Cardiac muscle cell (in vitro differentiated cells and primary cell): ENCODE data around the gene ZNF615. TPM values are rescaled to one million over a fixed set of nuclear protein-coding genes. Genes with fewer than 3 reads are reported as not detected.
"Not testable (repeated sequence)": the region's sequence is repeated elsewhere in the genome, so short reads cannot be mapped to it uniquely, and the experiment has no call there.

Experiments
- DNase-seq, 2 donors: peaks; one replicate each; pipeline versions ENCODE4 v3.0.0 to v3.0.0-alpha.2; 2010 to 2017; ENCODE audit warnings: low read depth in 1 of 2, low spot score in 1 of 2
- H3K27ac ChIP-seq: fragments of 200-600 bp; sonication (generic); 2 replicates; pipeline ENCODE4 v1.5.1; 2016
- H3K27me3 ChIP-seq: fragments of 200-600 bp; sonication (generic); 2 replicates; pipeline ENCODE4 v1.6.0; 2016; ENCODE audit warnings: control low read depth
- H3K36me3 ChIP-seq: fragments of 200-600 bp; sonication (generic); 2 replicates; pipeline ENCODE4 v1.5.1; 2016; ENCODE audit warnings: control low read depth
- H3K4me1 ChIP-seq: fragments of 200-600 bp; sonication (generic); 2 replicates; pipeline ENCODE4 v1.8.1; 2017; ENCODE audit warnings: low read depth, mild to moderate bottlenecking, mixed run types
- H3K4me3 ChIP-seq: fragments of 200-600 bp; sonication (generic); 2 replicates; pipeline ENCODE4 v1.5.1; 2016; ENCODE audit warnings: mild to moderate bottlenecking
- H3K9me3 ChIP-seq: fragments of 200-600 bp; sonication (generic); 2 replicates; pipeline ENCODE4 v1.5.1; 2017; ENCODE audit warnings: low read depth, mild to moderate bottlenecking, control low read depth
- CTCF ChIP-seq: IDR thresholded peaks from 2 replicates; pipeline ENCODE4 v1.5.1; 2012; ENCODE audit warnings: low read depth, mild to moderate bottlenecking, low read length
- polyA plus RNA-seq: library from polyadenylated mRNA; unstranded; fragments of >200 nt; fragmentation: Nextera tagmentation; extraction: Ambion mirVana; gene quantifications from 2 replicates; pipeline ENCODE4 v1.2.1, GENCODE V29; 2016
- total RNA-seq: library from RNA; depleted of rRNA; stranded (reverse); fragments of >200 nt; gene quantifications from 2 replicates; pipeline ENCODE4 v1.2.3, GENCODE V29; 2016

Gene ZNF615
- total and polyA plus RNA-seq, 2 experiments from 2014 or later: 5.8 to 11.7 TPM

GRCh38 chr19:51971624-51972023, 36.4 kb downstream of the ZNF615 start:
- Histone ChIP-seq H3K9me3 (peaks cover 4% of the 10 kb centered on the region), H3K4me1 (no peaks in the 10 kb centered on the region), H3K36me3 (peaks cover 31% of the 10 kb centered on the region), H3K27ac (no peak overlapping the region), H3K4me3 (no peak overlapping the region), H3K27me3 (no peaks in the 10 kb centered on the region)
- DNase-seq: peak in 1 of 2 donors; percentile 22
- no peak for TF ChIP-seq CTCF

- H3K4me1 ChIP-seq: no peaks in the 10 kb centered on the region
- no peak overlapping the region for H3K27ac ChIP-seq
- H3K36me3 ChIP-seq: peaks cover 40% of the 10 kb centered on the region
- no peaks in the 10 kb centered on the region for H3K27me3 ChIP-seq
- DNase-seq: no peak
- H3K4me3 ChIP-seq: no peak overlapping the region
- no peak for TF ChIP-seq CTCF
- peaks cover 4% of the 10 kb centered on the region for H3K9me3 ChIP-seq
Measured at GRCh38 chr19:51970718-51971117, 37.3 kb downstream of the ZNF615 start.

- H3K9me3 ChIP-seq: no peaks in the 10 kb centered on the region
Measured at GRCh38 chr19:51965583-51965982, 42.4 kb downstream of the ZNF615 start.

GRCh38 chr19:51960621-51961233, 47.3 kb downstream of the ZNF615 start:
- not testable (repeated sequence) for H3K4me3 ChIP-seq, H3K27me3 ChIP-seq, H3K36me3 ChIP-seq, H3K9me3 ChIP-seq
- Histone ChIP-seq H3K4me1 (peaks cover 16% of the 10 kb centered on the region), H3K27ac (peak overlapping the region; percentile 89)
- peak; percentile 46 to 52 for DNase-seq

More at GRCh38 chr19:51965583-51965982, 42.4 kb downstream of the ZNF615 start:
- TF ChIP-seq CTCF: no peak
- peaks cover 36% of the 10 kb centered on the region for H3K36me3 ChIP-seq
- no peak overlapping the region for H3K27ac ChIP-seq
- peaks cover 9% of the 10 kb centered on the region for H3K4me1 ChIP-seq
- no peaks in the 10 kb centered on the region for H3K27me3 ChIP-seq
- no peak for DNase-seq
- no peak overlapping the region for H3K4me3 ChIP-seq

- TF ChIP-seq CTCF: no peak
- no peaks in the 10 kb centered on the region for H3K27me3 ChIP-seq
- no peaks in the 10 kb centered on the region for H3K9me3 ChIP-seq
- H3K4me1 ChIP-seq: peaks cover 16% of the 10 kb centered on the region
- no peak for DNase-seq
- H3K36me3 ChIP-seq: peaks cover under 1% of the 10 kb centered on the region
- H3K4me3 ChIP-seq: no peak overlapping the region
- peak overlapping the region; percentile 89 for H3K27ac ChIP-seq
Measured at GRCh38 chr19:51959791-51960190, 48.2 kb downstream of the ZNF615 start.

- not testable (repeated sequence) for H3K27ac ChIP-seq, H3K9me3 ChIP-seq, H3K27me3 ChIP-seq, H3K36me3 ChIP-seq, H3K4me3 ChIP-seq, DNase-seq
- H3K4me1 ChIP-seq: peaks cover 16% of the 10 kb centered on the region
Measured at GRCh38 chr19:51957846-51958245, 50.2 kb downstream of the ZNF615 start.
